Liver (tissue), 9 donors: ENCODE results near the gene CORO2B. TPM values are rescaled to one million over a fixed set of nuclear protein-coding genes. Genes with fewer than 3 reads are reported as not detected.

Experiments
- DNase-seq: peaks from one replicate; pipeline ENCODE4 v3.0.0-alpha.2; 2017; ENCODE audit warnings: low spot score
- H3K27ac ChIP-seq, 2 donors: one replicate each; pipeline ENCODE4 v1.7.0; 2013; ENCODE audit warnings: inconsistent platforms in 2 of 2, low read length in 2 of 2, control low read depth in 1 of 2, low read depth in 1 of 2, mild to moderate bottlenecking in 1 of 2
- H3K27me3 ChIP-seq, 4 donors: one replicate each; pipeline versions ENCODE4 v1.6.1 to v1.7.0; 2013; ENCODE audit warnings: low read length in 3 of 4, inconsistent platforms in 1 of 4, mild to moderate bottlenecking in 1 of 4, moderate library complexity in 1 of 4; ENCODE audit not compliant: control insufficient read depth in 4 of 4, insufficient read depth in 4 of 4
- H3K36me3 ChIP-seq, 4 donors: one replicate each; pipeline versions ENCODE4 v1.6.1 to v1.7.0; 2013; ENCODE audit warnings: low read length in 3 of 4, mild to moderate bottlenecking in 3 of 4, low read depth in 1 of 4, moderate library complexity in 1 of 4; ENCODE audit not compliant: control insufficient read depth in 4 of 4, insufficient read depth in 3 of 4
- H3K4me1 ChIP-seq, 4 donors: one replicate each; pipeline versions ENCODE4 v1.6.1 to v1.7.0; 2013; ENCODE audit warnings: low read length in 3 of 4, mild to moderate bottlenecking in 3 of 4, moderate library complexity in 1 of 4; ENCODE audit not compliant: control insufficient read depth in 4 of 4, insufficient read depth in 4 of 4
- H3K4me3 ChIP-seq, 3 donors: one replicate each; pipeline versions ENCODE4 v1.6.1 to v1.7.0; 2013; ENCODE audit warnings: low read length in 3 of 3, control low read depth in 1 of 3, low read depth in 1 of 3, mild to moderate bottlenecking in 1 of 3
- H3K9ac ChIP-seq, 2 donors: one replicate each; pipeline ENCODE4 v1.7.0; 2013; ENCODE audit warnings: low read length in 2 of 2, mild to moderate bottlenecking in 2 of 2, moderate library complexity in 2 of 2, control low read depth in 1 of 2, low read depth in 1 of 2
- H3K9me3 ChIP-seq, 4 donors: one replicate each; pipeline versions ENCODE4 v1.6.1 to v1.7.0; 2013; ENCODE audit warnings: low read length in 3 of 4; ENCODE audit not compliant: control insufficient read depth in 4 of 4
- ATF3 ChIP-seq: IDR thresholded peaks from 2 replicates; pipeline ENCODE4 v1.6.1; 2016; ENCODE audit warnings: antibody characterized with exemption
- CTCF ChIP-seq: fragments of 150-350 bp; IDR thresholded peaks from 2 replicates; pipeline ENCODE4 v1.5.1; 2017; ENCODE audit warnings: improper control_type of control experiment, low read depth, low read length; ENCODE audit not compliant: missing input control
- EGR1 ChIP-seq, 2 donors: IDR thresholded peaks; 2 replicates each; pipeline ENCODE4 v1.6.1; 2016 to 2018; ENCODE audit warnings: antibody characterized with exemption in 2 of 2, low read depth in 2 of 2
- FOXA1 ChIP-seq: IDR thresholded peaks from 2 replicates; pipeline ENCODE4 v1.6.1; 2016; ENCODE audit warnings: antibody characterized with exemption
- FOXA2 ChIP-seq: IDR thresholded peaks from 2 replicates; pipeline ENCODE4 v1.6.1; 2016; ENCODE audit warnings: antibody characterized with exemption
- GABPA ChIP-seq, 2 donors: IDR thresholded peaks in 1 of 2; conservative IDR thresholded peaks in 1 of 2; 2 replicates each; pipeline ENCODE4 v1.6.1; 2016; ENCODE audit warnings: antibody characterized with exemption in 2 of 2, mild to moderate bottlenecking in 1 of 2, moderate library complexity in 1 of 2
- HNF4A ChIP-seq, 2 donors: conservative IDR thresholded peaks; 2 replicates each; pipeline ENCODE4 v1.6.1; 2016; ENCODE audit warnings: antibody characterized with exemption in 2 of 2, mild to moderate bottlenecking in 2 of 2
- HNF4G ChIP-seq: IDR thresholded peaks from 2 replicates; pipeline ENCODE4 v1.6.1; 2016; ENCODE audit warnings: antibody characterized with exemption
- JUND ChIP-seq, 2 donors: IDR thresholded peaks; 2 replicates each; pipeline ENCODE4 v1.6.1; 2016; ENCODE audit warnings: antibody characterized with exemption in 2 of 2
- NR2F2 ChIP-seq: IDR thresholded peaks from 2 replicates; pipeline ENCODE4 v1.6.1; 2016; ENCODE audit warnings: antibody characterized with exemption
- RAD21 ChIP-seq, 2 donors: IDR thresholded peaks; 2 replicates each; pipeline ENCODE4 v1.6.1; 2016; ENCODE audit warnings: antibody characterized with exemption in 2 of 2, mild to moderate bottlenecking in 2 of 2
- RXRA ChIP-seq, 2 donors: IDR thresholded peaks; 2 replicates each; pipeline ENCODE4 v1.6.1; 2017 to 2018; ENCODE audit warnings: antibody characterized with exemption in 2 of 2, mild to moderate bottlenecking in 1 of 2
- SP1 ChIP-seq: IDR thresholded peaks from 2 replicates; pipeline ENCODE4 v1.6.1; 2018; ENCODE audit warnings: antibody characterized with exemption, mild to moderate bottlenecking
- TAF1 ChIP-seq: conservative IDR thresholded peaks from 2 replicates; pipeline ENCODE4 v1.6.1; 2016; ENCODE audit warnings: antibody characterized with exemption, mild to moderate bottlenecking
- YY1 ChIP-seq: IDR thresholded peaks from 2 replicates; pipeline ENCODE4 v1.6.1; 2016; ENCODE audit warnings: antibody characterized with exemption, mild to moderate bottlenecking
- WGBS: extraction: QIAGEN DNeasy Blood & Tissue Kit; methylation state at CpG from one replicate; pipeline ENCODE4 v1.1.7; 2013; 5-methylcytosine and 5-hydroxymethylcytosine counted together
- polyA plus RNA-seq, 2 donors: library from polyadenylated mRNA; stranded (reverse) in 1 of 2; unstranded in 1 of 2; fragments of 200-250 nt in 1 of 2; fragments of >200 nt in 1 of 2; fragmentation: Nextera tagmentation in 1 of 2; extraction: Ambion mirVana in 1 of 2; gene quantifications; one replicate each; pipeline versions ENCODE4 v1.2.1 to v1.2.3, GENCODE V29; 2013 to 2015
- total RNA-seq, 2 donors: library from RNA; depleted of rRNA; stranded (reverse); fragments of >200 nt; gene quantifications; one replicate each; pipeline ENCODE4 v1.2.3, GENCODE V29; 2014
- TF ChIP-seq, protein P1 (sequence below): IDR thresholded peaks from 2 replicates; pipeline ENCODE4 v1.6.1; 2016; ENCODE audit warnings: antibody characterized with exemption
- TF ChIP-seq, protein P2 (sequence below): IDR thresholded peaks from 2 replicates; pipeline ENCODE4 v1.6.1; 2016; ENCODE audit warnings: antibody characterized with exemption, mild to moderate bottlenecking
- TF ChIP-seq, protein P3 (sequence below): IDR thresholded peaks from 2 replicates; pipeline ENCODE4 v1.6.1; 2016; ENCODE audit warnings: antibody characterized with exemption
- donor health status: healthy.
- donor health status: healthy.
- donor health status: healthy.
- donor health status: healthy.
- donor health status: healthy.

Gene CORO2B
- total and polyA plus RNA-seq, 4 donors = 0.15 to 0.65 (median 0.52) TPM

GRCh38 chr15:68743256-68743655 is 164.5 kb downstream of the CORO2B start:
- TF ChIP-seq YY1 (no peak), EGR1 (IDR thresholded peaks at IDR 0.05; ENCODE audit: low read depth in 2 of 2) (no peak), CTCF (no peak), ATF3 (no peak), TAF1 (no peak), SP1 (no peak), FOXA1 (no peak), FOXA2 (no peak), RAD21 (IDR thresholded peaks at IDR 0.05) (no peak), HNF4A (conservative IDR thresholded peaks at IDR 0.05) (no peak), GABPA (IDR thresholded peaks at IDR 0.05 in 1 of 2, conservative IDR thresholded peaks at IDR 0.05 in 1 of 2) (no peak), JUND (IDR thresholded peaks at IDR 0.05) (no peak), HNF4G (no peak), RXRA (IDR thresholded peaks at IDR 0.05) (no peak), NR2F2 (no peak)
- TF ChIP-seq, protein P1, sequence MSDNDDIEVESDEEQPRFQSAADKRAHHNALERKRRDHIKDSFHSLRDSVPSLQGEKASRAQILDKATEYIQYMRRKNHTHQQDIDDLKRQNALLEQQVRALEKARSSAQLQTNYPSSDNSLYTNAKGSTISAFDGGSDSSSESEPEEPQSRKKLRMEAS = no peak
- TF ChIP-seq, protein P2, sequence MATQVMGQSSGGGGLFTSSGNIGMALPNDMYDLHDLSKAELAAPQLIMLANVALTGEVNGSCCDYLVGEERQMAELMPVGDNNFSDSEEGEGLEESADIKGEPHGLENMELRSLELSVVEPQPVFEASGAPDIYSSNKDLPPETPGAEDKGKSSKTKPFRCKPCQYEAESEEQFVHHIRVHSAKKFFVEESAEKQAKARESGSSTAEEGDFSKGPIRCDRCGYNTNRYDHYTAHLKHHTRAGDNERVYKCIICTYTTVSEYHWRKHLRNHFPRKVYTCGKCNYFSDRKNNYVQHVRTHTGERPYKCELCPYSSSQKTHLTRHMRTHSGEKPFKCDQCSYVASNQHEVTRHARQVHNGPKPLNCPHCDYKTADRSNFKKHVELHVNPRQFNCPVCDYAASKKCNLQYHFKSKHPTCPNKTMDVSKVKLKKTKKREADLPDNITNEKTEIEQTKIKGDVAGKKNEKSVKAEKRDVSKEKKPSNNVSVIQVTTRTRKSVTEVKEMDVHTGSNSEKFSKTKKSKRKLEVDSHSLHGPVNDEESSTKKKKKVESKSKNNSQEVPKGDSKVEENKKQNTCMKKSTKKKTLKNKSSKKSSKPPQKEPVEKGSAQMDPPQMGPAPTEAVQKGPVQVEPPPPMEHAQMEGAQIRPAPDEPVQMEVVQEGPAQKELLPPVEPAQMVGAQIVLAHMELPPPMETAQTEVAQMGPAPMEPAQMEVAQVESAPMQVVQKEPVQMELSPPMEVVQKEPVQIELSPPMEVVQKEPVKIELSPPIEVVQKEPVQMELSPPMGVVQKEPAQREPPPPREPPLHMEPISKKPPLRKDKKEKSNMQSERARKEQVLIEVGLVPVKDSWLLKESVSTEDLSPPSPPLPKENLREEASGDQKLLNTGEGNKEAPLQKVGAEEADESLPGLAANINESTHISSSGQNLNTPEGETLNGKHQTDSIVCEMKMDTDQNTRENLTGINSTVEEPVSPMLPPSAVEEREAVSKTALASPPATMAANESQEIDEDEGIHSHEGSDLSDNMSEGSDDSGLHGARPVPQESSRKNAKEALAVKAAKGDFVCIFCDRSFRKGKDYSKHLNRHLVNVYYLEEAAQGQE = no peak
- TF ChIP-seq, protein P3, sequence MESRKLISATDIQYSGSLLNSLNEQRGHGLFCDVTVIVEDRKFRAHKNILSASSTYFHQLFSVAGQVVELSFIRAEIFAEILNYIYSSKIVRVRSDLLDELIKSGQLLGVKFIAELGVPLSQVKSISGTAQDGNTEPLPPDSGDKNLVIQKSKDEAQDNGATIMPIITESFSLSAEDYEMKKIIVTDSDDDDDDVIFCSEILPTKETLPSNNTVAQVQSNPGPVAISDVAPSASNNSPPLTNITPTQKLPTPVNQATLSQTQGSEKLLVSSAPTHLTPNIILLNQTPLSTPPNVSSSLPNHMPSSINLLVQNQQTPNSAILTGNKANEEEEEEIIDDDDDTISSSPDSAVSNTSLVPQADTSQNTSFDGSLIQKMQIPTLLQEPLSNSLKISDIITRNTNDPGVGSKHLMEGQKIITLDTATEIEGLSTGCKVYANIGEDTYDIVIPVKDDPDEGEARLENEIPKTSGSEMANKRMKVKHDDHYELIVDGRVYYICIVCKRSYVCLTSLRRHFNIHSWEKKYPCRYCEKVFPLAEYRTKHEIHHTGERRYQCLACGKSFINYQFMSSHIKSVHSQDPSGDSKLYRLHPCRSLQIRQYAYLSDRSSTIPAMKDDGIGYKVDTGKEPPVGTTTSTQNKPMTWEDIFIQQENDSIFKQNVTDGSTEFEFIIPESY = no peak
- Histone ChIP-seq H3K27ac (no peak overlapping the region), H3K36me3 (no peaks in the 10 kb centered on the region), H3K9ac (no peak overlapping the region), H3K9me3 (no peaks in the 10 kb centered on the region), H3K4me3 (no peak overlapping the region), H3K4me1 (no peaks in the 10 kb centered on the region), H3K27me3 (no peaks in the 10 kb centered on the region)
- no peak for DNase-seq
- WGBS = 93% methylated on average over 3 of the region's 3 CpGs
